GM18870 (cell line): ENCODE measurements around the gene BTBD16.

Experiments
- ATAC-seq: cut with Tn5 transposase; IDR thresholded peaks from one replicate; pipeline ENCODE4 v1.9.1; 2021; ENCODE audit warnings: moderate library complexity; ENCODE audit not compliant: unreplicated experiment

BTBD16 gene

DNA sequence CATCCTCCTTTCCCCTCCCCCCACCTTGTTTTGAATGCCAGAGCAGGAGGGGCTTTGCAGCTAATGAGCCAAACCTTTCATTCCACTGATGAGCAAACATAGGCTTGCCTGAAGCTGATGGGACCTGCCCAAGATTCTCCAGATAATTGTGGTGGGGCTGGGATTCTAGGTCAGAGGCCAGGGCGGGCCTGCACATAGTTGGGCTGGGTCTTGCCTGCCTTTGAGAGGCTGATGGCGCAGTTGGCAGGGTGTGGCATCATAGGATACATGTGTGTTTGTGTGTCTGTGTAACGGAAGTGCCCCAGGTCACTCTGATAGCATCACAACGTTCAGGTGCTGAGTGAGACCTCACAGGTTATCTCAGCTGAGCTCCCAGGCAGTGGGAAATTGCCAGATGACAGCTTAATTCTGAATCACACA, 22.9 kb downstream of the BTBD16 start:
- ATAC-seq: no peak

DNA sequence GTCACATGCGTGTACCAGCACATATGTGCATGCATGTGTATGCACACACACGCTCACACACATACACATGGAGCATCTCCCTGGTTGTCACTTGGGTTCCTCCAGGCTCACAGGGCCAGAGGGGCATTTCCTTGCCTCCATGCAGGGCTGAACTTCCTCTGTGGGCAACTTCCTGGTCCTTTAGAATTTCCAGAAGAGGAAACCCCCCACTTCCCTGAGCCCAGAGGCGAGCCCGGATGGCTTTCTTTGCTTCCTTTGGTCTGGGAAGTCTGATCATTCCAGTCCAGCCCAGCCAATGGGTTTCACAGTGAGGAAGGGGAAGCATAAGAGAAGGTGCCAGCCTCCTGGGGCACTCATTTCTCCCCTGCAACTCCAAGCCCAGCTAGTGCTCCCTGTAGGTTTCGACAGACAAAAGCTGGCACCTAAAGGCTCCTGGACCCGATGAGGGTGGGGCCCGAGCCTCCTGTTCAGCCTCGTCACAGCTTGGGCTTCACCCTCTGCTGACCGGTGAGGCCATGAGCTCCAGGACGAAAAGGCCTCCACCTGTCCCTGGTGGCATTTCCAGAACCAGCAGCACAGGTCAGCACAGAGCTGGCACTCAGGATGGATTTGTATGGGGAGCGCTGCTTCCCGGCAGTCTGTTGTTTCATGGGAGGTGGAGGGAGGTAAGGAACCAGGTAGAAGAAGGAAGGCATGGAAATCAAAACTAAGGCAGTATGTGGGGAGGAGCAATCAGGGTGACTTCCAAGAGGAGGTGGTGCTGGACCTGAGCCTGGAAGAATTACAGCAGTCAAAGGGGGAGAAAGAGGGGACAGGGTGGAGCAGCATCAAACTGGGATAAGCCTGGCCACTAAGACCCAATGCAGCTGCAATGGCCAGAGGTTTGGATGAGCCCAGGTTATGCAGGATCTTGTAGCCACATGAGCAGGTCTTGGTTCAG, 23.7 kb downstream of the BTBD16 start:
- no peak for ATAC-seq

DNA sequence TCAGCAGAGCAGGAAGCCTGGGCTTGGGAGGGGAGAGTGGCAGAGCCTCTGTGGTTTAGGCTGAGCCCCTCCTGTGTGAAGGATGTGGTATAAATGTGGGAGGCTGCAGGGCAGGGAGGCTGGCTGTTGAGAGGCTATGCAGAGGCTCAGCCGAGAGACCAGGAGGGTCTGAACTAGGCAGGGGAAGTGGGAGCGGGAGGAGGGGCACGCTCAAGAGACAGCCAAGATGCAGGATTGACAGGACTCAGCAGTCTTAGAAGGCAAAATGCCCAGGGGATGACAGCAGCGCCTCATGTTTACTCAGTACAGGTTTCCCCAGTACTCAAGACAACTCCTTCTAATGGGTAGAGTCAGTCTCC, 24.3 kb downstream of the BTBD16 start:
- ATAC-seq: no peak

DNA sequence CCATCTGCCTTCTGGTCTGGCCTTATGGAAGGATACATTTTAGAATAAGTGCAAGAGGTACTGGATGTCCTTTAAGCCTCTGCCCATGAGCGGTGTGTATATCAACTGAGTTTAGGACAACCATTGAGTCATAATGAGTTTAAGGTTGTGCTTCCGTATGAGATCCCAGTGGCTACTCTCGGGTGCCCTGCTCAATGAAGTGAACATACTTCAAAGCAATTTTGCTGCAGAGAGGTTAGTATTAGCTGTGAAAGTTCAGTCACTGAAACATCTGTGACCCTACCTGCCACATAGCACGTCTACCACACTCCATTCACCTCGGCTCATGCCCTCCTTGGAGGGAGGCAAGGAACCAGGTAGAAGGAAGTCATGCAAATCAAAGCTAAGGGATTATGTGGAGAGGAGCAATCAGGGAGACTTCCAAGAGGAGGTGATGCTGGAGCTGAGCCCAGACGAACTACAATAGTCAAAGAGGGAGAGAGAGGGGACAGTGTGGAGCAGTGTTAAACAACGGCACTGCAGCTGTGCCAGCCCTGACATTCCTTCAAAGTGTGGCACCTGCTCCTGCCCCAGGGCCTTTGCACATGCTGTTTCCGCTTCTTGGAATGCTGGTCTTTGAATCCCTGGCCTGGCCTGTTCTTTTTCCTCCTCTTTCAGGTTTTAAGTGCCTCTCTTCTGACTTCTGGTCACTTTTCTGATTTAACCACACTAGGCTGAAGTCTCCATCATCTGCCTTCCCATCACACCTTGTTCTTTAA, 25.4 kb downstream of the BTBD16 start:
- ATAC-seq: no peak

DNA sequence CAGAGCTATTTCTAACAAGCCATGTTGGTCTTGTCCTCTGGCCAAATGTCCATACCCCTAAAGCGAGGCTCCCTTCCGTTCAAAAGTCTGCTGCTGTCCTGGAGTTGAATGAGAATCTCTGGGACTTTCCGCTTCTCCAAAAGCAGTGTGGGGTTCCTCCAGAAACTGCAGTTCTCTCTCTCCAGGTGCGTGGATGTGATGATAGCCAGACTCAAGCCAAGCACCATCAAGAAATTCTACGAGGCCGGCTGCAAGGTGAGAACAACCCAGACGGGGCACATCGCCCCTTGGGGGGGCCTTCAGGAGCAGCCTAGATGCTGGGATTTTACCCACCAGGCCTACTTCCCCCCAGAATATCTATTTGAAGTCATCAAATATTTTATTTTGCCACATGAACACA, 26.5 kb downstream of the BTBD16 start:
- ATAC-seq: no peak

DNA sequence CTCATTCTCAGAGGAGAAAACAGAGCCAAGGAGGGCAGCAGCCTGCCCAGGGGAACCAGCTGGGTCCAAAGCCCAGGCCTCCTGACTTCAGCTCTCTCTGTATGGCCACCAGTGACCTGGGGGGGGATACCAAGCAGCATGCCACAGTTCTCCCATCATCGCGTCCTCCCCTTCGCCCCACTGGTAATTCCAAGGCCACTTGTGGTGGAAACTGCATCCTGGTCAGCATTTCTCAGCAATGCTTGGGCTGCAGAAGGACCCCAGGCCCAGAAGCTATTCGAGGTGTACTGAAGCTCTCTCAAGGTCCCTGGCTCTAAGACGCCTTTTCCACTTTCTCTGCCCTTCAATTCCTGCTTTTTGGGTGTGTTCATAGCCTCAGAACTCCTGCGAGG, 27.1 kb downstream of the BTBD16 start:
- ATAC-seq: no peak

DNA sequence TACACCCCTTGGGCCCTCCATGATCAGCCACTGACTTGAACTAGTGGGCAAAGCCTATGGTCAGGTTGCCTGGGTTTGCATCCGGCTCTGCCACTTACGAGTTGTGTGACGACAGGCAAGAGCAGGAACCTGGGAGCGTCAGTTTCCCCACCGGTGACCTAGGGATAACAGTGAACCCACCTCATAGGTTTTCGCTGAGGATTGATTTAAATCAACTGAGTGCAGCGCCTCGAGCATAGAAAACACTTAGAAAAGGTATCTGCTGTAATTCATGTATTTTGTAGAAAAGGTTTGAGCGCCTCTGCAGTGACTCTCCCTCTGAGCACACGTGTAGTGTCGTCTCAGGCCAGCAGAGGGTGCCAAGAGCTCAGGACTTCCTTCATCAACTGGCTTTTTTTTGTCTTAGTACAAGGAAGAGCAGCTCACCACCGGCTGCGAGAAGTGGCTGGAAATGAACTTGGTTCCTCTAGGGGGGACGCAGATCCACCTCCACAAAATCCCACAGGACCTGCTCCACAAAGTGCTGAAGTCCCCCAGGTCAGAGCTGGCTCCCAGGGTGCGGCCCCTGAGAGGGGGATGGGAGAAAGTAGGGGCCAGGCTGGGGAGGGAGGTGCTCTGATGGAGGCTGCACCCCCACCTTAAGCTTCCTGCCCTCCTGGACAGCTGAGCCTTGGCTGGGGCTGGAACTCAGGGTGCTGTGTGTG, 27.7 kb downstream of the BTBD16 start:
- ATAC-seq: no peak

DNA sequence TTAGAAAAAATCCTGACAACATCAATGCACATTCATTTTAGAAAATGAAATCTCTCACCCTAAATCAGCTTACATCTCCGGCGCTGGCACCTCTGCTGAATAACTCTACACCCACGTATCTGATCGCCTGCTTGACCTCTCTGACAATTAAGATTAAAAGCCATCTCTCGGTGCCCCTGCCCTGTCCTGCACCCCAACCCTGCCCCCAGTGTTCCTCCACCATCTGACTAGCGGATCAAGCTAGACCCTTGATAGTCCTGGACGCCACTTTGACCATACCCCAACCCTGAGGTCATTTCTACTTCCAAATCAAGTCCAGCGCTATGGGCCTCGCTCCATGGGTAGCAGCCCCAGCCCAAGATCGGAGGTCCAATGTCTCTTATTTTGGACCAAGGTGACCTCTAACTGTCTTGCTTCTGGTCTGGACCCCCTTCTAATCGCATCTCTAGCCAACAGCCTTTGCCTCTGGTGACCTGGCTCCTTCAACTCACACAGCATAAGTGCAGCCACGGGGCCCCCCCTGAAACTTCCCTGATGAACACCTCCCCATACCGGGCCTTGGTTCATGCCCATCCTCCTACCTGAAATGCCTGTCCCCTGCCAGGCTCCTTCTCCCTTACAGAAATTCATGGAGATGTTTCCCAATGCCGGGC, 28.5 kb downstream of the BTBD16 start:
- ATAC-seq: no peak

DNA sequence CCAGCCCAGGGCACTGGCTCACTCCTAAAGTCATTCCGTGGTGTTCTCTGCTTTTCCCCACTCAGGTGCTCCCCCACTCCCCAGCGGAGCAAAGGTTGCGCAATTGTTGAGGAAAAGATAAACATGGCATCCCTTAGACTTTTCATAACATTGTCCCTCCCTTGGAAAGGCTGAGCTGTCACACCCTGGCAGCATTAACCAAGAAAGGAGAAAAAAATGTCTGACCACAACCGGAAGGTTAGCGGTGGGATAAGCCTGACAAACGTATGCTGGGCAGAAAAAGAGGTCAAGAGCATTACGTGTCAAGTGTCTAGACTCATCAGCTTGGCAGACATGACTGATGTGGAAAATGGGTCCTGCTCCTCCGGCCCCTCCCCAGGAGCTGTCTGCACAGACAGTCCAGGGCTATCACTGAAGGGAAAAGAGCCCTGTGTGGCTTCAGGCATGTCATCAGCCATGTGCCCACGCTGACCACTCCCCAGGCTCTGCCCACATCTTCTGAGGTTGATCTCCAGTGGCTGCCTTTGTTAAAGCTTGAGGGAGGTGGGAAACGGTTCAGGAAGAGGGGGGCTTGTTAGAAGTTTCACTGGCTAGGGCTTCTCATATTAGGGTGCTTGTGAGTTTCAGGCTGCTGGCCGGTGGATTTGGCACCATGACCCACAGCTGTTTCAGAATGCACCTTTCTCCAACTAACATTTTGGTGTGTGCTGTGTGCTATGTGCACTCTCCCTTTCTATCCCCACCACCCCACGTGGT, 30.1 kb downstream of the BTBD16 start:
- no peak for ATAC-seq

DNA sequence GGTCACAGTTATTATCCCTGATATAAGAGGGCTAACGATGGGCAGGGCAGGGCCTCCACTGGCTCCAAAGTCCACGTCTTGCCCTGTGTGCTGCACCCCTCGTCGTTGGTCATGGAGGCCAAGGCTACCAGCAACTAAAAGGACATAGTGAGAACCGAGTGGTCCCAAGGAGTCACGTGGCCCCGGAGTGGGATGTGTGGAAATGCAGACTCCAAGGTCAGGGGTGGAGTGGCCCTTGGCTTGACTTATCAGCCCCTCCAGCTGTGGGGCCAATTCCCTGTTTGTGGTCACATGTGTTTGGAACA, 30.7 kb downstream of the BTBD16 start:
- ATAC-seq: no peak

DNA sequence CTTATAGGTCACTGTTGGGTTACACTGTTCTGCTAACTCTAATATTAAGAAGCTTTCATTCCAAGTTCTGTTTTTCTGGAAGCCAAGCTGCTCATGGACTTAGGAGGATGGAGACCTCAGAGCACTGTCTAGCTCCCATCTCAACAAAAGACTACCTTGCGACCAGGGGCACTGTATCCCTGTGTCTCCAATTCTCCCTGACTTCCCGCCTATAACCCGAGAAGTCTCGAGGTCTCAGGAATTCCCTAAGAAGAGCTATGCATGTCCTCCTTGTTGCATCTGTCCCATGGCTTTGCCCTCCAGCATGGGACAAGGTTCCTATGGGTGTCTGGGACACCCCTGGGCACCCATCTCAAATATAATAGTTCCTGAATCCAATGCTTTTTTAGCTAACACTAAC, 31.2 kb downstream of the BTBD16 start:
- ATAC-seq: no peak

DNA sequence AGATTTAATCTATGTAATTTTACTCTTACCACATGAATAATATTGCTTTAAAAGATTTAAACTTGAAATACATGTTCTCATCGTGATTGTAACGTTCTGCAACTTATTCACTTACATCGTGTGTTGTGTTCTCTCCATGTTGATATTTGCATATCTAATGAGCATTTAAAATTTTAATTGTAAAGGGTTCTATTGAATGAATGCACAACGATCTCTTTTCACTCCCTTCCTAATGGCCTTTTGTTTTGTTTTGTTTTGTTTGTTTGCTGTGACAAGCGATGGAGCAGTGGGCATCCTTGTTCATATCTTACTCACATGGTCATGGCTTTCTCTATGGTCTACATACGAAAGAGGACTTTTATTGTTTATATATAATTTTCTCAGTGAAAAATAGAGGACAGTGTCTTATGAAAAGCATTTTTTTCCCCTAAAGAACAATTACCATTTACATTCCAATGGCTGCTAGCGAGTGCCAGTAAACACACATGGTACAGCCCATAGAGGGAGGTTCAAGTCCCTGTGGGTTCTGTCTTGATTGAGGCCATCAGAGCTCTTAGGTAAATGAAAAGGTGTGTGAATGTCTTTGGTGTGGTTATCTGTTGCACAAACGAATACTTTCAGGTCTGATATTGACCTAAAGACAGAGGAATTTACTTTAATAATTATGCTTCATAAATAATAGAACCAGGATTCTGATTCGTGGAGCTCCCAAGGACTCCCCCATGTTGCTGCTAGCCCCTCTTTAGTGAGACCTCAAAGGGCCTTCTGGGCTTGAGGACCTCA, 32.4 kb downstream of the BTBD16 start:
- ATAC-seq: no peak

DNA sequence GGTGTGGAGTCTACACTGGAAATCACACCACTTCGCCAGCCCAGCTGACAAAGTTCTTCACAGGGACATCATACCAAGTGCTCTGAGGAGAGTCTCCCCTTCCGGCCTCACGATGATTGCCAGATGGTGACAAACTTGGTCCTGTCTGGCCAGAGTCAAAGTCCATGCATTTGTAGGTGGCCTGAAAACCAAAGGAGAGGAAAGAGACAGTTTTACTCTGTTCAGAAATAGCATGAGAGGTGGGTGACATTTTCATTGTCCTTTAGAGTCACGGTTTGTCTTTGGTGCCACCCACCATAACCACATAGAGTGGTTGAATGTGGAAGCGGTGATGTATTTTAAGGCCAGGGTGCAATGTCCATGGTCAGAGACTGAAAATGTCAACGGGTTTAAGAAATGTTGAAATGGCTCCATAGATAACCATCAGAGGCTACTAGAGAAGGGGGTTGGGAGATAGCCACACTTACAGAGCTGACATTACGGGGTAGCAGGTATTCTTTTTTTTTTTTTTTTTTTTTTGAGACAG, 33.0 kb downstream of the BTBD16 start:
- no peak for ATAC-seq

DNA sequence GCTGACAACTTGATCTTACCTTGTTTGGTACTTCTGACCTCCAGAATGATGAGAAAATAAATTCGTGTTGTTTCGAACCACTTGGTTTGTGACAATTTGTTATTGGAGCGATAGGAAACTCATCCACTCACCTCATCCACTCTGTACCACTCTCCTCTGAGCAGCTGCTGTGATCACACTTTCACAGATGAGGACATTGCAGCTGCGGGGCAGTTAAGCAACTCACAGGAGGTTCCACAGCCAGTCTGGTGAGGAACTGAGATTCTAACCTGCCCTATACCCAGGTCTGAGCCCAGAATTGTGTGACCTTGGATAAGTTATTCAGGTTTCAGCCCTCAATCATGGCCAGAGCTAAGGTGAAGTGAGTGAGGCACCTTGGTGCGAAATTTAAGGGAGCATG, 35.2 kb downstream of the BTBD16 start:
- no peak for ATAC-seq

DNA sequence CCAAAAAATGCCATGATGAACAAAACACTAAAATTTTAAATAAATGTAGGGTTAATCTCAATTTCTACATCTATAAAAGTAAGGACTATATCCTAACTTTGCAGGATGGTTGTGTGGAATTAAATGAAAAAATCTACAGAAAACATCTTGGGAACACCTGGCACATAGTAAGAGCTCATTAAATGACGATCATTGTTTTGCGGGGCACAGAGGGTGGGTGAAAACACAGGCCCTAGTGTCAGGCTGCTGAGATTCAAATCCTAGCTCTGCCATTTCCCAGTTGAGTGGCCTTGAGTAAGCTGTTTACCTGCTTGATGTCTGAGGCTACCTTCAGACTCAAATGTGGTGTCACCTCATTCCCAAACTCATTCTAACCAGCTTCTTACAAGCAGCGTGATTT, 35.6 kb downstream of the BTBD16 start:
- no peak for ATAC-seq

DNA sequence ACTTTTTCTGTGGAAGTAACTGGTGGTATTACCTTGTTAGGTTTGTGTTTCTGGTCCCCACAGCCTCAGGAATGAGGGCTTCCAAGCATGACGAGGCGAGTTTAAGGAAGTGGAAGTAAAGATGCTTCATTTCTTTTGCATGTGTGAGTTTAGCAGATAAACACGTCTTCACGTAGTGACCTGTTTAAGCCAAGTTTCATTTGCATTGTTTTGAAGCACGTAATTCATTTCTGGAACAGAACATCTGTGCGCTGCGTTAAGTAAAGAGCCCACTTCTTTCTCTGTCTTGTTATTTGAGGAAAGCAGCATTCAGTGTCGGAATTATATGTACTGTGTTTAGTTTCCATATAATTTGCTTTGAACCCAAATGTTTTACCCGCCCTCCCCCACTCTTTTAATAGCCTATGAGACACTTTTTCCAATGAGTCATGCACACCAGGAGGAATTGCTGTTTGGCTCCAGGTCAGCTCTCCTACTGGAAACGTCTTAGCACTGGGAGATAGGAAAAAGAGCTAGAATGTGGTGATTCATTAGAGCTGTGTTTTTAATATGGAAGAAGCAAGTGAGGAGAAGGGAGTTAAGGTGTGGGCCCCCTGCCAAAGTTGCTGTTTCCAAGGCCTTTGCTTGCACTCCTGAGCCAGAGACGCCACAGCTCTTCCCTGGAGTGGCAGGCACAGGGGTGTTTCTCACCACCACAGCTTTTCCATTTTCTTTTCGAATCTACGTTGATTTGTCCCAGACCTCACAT, 36.7 kb downstream of the BTBD16 start:
- peak; percentile 67 for ATAC-seq

DNA sequence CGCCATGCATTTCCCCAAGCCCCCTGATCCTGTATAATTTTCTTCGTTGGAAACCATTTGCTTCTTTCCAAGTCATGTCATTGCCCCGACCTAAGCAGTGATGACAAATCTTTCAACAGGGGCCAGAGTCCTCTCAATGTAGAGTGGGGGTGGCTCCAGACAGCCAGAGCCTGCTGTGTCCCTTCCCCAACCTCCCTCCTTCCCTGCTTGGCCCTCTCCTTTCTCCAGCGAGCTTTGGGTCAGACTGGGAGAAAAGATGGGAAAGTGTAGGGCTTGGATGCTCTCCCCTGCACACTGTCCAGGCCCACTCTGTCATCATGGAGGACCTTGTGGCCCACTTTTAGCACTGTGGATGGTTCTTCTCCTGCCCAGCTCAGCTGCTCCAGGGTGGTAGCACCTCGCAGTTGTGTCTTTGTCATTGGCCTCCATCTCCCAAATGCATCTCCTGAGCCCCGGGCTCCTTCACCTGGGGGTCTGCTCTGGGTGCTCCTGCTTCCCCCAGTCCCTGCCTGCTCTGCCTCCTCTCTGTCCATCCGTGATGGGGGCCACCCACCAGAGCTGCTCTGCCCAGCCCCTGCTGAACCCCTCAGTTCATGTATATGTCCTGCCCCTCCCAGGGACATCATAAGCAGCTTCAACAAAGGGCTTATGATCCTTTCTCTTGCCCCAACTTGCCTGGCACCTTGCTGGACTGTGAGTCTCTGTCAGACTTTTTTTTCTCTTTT, 37.5 kb downstream of the BTBD16 start:
- no peak for ATAC-seq
